GM12801 (cell line): Measurements from ENCODE around the gene NOX5.

Experiments
- CTCF ChIP-seq: IDR thresholded peaks from one replicate; pipeline ENCODE4 v1.5.1; 2011; ENCODE audit warnings: control low read depth; ENCODE audit not compliant: insufficient read length; ENCODE audit errors: extremely low read depth

Gene NOX5

GRCh38 chr15:69071260-69071659, 56.8 kb downstream of the NOX5 start:
- TF ChIP-seq CTCF, result no peak

GRCh38 chr15:69072906-69073305, 58.4 kb downstream of the NOX5 start:
- no peak for TF ChIP-seq CTCF

GRCh38 chr15:69074001-69074842, 59.7 kb downstream of the NOX5 start:
- TF ChIP-seq CTCF, result no peak

- no peak for TF ChIP-seq CTCF
Observed at GRCh38 chr15:69074843-69075224, 60.3 kb downstream of the NOX5 start.

- TF ChIP-seq CTCF, result no peak
Observed at GRCh38 chr15:69075440-69075839, 60.9 kb downstream of the NOX5 start.

- TF ChIP-seq CTCF, result no peak
Observed at GRCh38 chr15:69076756-69077155, 62.3 kb downstream of the NOX5 start.

- TF ChIP-seq CTCF, result no peak
Observed at GRCh38 chr15:69078638-69079037, 64.1 kb downstream of the NOX5 start.
